Measurements from ENCODE around the gene GRK2. TPM values are rescaled to one million over a fixed set of nuclear protein-coding genes. Genes with fewer than 3 reads are reported as not detected.

Gene GRK2
- total RNA-seq, 2 experiments from 2014 or later, result 325 to 341 TPM

DNA sequence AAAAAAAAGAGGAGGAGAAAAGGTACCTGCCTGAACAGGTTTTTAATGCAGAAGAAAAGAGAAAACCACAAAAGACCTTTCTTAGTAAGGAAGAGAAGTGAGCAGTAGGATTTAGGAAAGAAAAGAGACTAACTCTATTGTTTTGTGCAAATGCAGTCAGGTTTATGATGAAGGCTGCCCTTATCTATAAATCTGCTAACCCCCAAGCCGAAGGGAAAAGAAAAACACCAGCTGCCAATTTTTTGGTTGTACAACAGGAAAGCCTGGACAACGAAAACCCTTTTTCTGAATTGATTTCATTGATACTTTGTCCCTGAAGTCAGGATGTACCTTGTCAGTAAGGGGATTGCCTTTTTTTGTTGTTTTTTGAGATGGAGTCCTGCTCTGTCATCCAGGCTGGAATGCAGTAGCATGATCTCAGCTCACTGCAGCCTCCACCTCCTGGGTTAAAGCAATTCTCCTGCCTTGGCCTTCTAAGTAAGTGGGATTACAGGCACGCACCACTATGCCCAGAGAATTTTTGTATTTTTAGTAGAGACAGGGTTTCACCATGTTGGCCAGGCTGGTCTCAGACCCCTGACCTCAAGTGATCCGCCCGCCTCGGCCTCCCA, 65.9 kb downstream of the GRK2 start:
- DNase-seq, result no peak
- Mint-ChIP-seq H3K9me3 (no peaks in the 10 kb centered on the region), H3K4me1 (no peaks in the 10 kb centered on the region), H3K4me3 (no peak overlapping the region), H3K36me3 (no peaks in the 10 kb centered on the region), H3K27me3 (no peaks in the 10 kb centered on the region), H3K27ac (no peak overlapping the region)
- no peak for ATAC-seq (ENCODE audit: low read depth)
- POLR2A ChIA-PET, result interaction anchor here (0.7 kb wide), 1 partner anchor 27 kb away, joined by 5 read pairs; no protein-coding TSS in a partner anchor

Other genes with a start within 250 kb of the GRK2 start
- gene SYT12, start 243.3 kb upstream of the GRK2 start, total RNA-seq, result not detected
- under 1 TPM; 0.39 to 0.54 TPM for gene RHOD, start 209.6 kb upstream of the GRK2 start, total RNA-seq
- 100 to 1,000 TPM; 128 to 134 TPM for gene KDM2A, start 147.2 kb upstream of the GRK2 start, total RNA-seq
- 100 to 1,000 TPM; 185 to 207 TPM for gene ANKRD13D, start 22.8 kb downstream of the GRK2 start, total RNA-seq
- 10 to 100 TPM; 24.6 to 27.0 TPM for gene SSH3, start 37.1 kb downstream of the GRK2 start, total RNA-seq
- gene POLD4, start 87.1 kb downstream of the GRK2 start, total RNA-seq, result 10 to 100 TPM; 73.2 to 78.2 TPM
- 1 to 10 TPM; 4.3 to 4.7 TPM for gene CLCF1, start 107.1 kb downstream of the GRK2 start, total RNA-seq
- gene RAD9A, start 125.5 kb downstream of the GRK2 start, total RNA-seq, result 10 to 100 TPM; 65.3 to 67.1 TPM
- 100 to 1,000 TPM; 290 to 311 TPM for gene PPP1CA, start 135.4 kb downstream of the GRK2 start, total RNA-seq
- gene TBC1D10C, start 137.6 kb downstream of the GRK2 start, total RNA-seq, result 100 to 1,000 TPM; 359 to 367 TPM
- 1 to 10 TPM; 5.5 to 5.6 TPM for gene CARNS1, start 149.2 kb downstream of the GRK2 start, total RNA-seq
- gene RPS6KB2, start 162.0 kb downstream of the GRK2 start, total RNA-seq, result 10 to 100 TPM; 69.0 to 71.4 TPM
- 100 to 1,000 TPM; 351 to 371 TPM for gene PTPRCAP, start 171.2 kb downstream of the GRK2 start, total RNA-seq
- gene CORO1B, start 177.0 kb downstream of the GRK2 start, total RNA-seq, result 100 to 1,000 TPM; 168 to 195 TPM
- gene GPR152, start 186.3 kb downstream of the GRK2 start, total RNA-seq, result not detected
- gene CABP4, start 188.9 kb downstream of the GRK2 start, total RNA-seq, result 1 to 10 TPM; 2.8 to 3.0 TPM
- gene TMEM134, start 202.8 kb downstream of the GRK2 start, total RNA-seq, result 10 to 100 TPM; 63.2 to 69.1 TPM
- gene AIP, start 216.6 kb downstream of the GRK2 start, total RNA-seq, result 100 to 1,000 TPM; 161 to 166 TPM
- 100 to 1,000 TPM; 125 to 132 TPM for gene PITPNM1, start 238.9 kb downstream of the GRK2 start, total RNA-seq
- gene CDK2AP2, start 241.7 kb downstream of the GRK2 start, total RNA-seq, result 100 to 1,000 TPM in 1 of 2 experiments, 10 to 100 TPM in 1; 94.6 to 101 TPM

Measured in activated naive CD8-positive, alpha-beta T cell treated with anti-CD3 and anti-CD28 coated beads, Interleukin-2, amount 10 ng/mL, durations not matched to agents 7 days and 5 days (primary cell).